ENCODE results near the gene ZNF581.

- TF ChIP-seq CTCF (IDR thresholded peaks at IDR 0.05) (no peak), POLR2A (IDR thresholded peaks at IDR 0.05) (no peak), POLR2AphosphoS5 (IDR thresholded peaks at IDR 0.05) (peak; percentile 11 to 62 (median 50))
These were observed at the start of gene ZNF581 for GRCh38 chr19:55643003-55643886.
